GM18517 (cell line): Measurements from ENCODE around the gene CXorf49.
A peak's percentile ranks its signal among the peaks of the same experiment; 100 is the strongest.
"Not testable (repeated sequence)": the region's sequence is repeated elsewhere in the genome, so short reads cannot be mapped to it uniquely, and the experiment has no call there.

ENCODE experiments used
- ATAC-seq: cut with Tn5 transposase; IDR thresholded peaks from one replicate; pipeline ENCODE4 v1.9.1; 2021; ENCODE audit warnings: mild to moderate bottlenecking, moderate library complexity; ENCODE audit not compliant: unreplicated experiment

CXorf49 gene

GRCh38 chrX:71718185-71718584 lies at the start of gene CXorf49:
TSS of gene CXorf49 (minus strand) at chrX:71718285. CDS start at chrX:71718151, 134 bp downstream.
- ATAC-seq = not testable (repeated sequence)

- ATAC-seq = not testable (repeated sequence)
These were observed 49.0 kb upstream of the CXorf49 start for GRCh38 chrX:71767134-71767533.

GRCh38 chrX:71765613-71766012 lies 47.5 kb upstream of the CXorf49 start:
- ATAC-seq = not testable (repeated sequence)

GRCh38 chrX:71764832-71765231 lies 46.7 kb upstream of the CXorf49 start:
- not testable (repeated sequence) for ATAC-seq

GRCh38 chrX:71763049-71763448 lies 45.0 kb upstream of the CXorf49 start, which contains the start of gene CXorf49B:
TSS of gene CXorf49B (plus strand) at chrX:71763349. CDS start at chrX:71763424, 75 bp downstream.
- ATAC-seq = not testable (repeated sequence)

GRCh38 chrX:71760688-71761281 lies 42.7 kb upstream of the CXorf49 start:
- ATAC-seq = not testable (repeated sequence)

GRCh38 chrX:71720289-71720886 lies 2.3 kb upstream of the CXorf49 start:
- not testable (repeated sequence) for ATAC-seq

GRCh38 chrX:71719195-71719594 lies 1.1 kb upstream of the CXorf49 start:
- not testable (repeated sequence) for ATAC-seq

GRCh38 chrX:71716323-71716722 lies 1.8 kb downstream of the CXorf49 start:
- not testable (repeated sequence) for ATAC-seq

- not testable (repeated sequence) for ATAC-seq
These were observed 2.5 kb downstream of the CXorf49 start for GRCh38 chrX:71715551-71715950.

GRCh38 chrX:71714064-71714463 lies 4.0 kb downstream of the CXorf49 start:
- ATAC-seq = not testable (repeated sequence)

- ATAC-seq = peak; percentile 69
These were observed 15.2 kb downstream of the CXorf49 start for GRCh38 chrX:71702853-71703252.

GRCh38 chrX:71699023-71699344 lies 19.1 kb downstream of the CXorf49 start:
- ATAC-seq = not testable (repeated sequence)

GRCh38 chrX:71698299-71699022 lies 19.6 kb downstream of the CXorf49 start:
- ATAC-seq = not testable (repeated sequence)

GRCh38 chrX:71697466-71698298 lies 20.4 kb downstream of the CXorf49 start:
- peak; percentile 46 for ATAC-seq

- peak; percentile 68 for ATAC-seq
These were observed 21.2 kb downstream of the CXorf49 start for GRCh38 chrX:71696641-71697465.

- no peak for ATAC-seq
These were observed 38.4 kb downstream of the CXorf49 start for GRCh38 chrX:71679575-71680207.

GRCh38 chrX:71677195-71677594 lies 40.9 kb downstream of the CXorf49 start:
- ATAC-seq = not testable (repeated sequence)

- not testable (repeated sequence) for ATAC-seq
These were observed 41.9 kb downstream of the CXorf49 start for GRCh38 chrX:71676068-71676795.
